HepG2 (cell line): ENCODE results near the gene OPRD1. TPM values are rescaled to one million over a fixed set of nuclear protein-coding genes. Genes with fewer than 3 reads are reported as not detected.

ENCODE experiments used
- AHDC1 ChIP-seq: sonication (generic); formaldehyde crosslinking; IDR thresholded peaks from 2 replicates; pipeline ENCODE4 v1.5.1; 2020; ENCODE audit warnings: mild to moderate bottlenecking, missing genetic modification reagents, borderline replicate concordance
- ARNT ChIP-seq: fragments of 450-650 bp; IDR thresholded peaks from 2 replicates; pipeline ENCODE4 v1.6.1; 2017
- CBX5 ChIP-seq: sonication (generic); formaldehyde crosslinking; IDR thresholded peaks from 2 replicates; pipeline ENCODE4 v1.4.0; 2020; ENCODE audit warnings: missing genetic modification reagents, borderline replicate concordance
- FOXK1 ChIP-seq: sonication (generic); formaldehyde crosslinking; IDR thresholded peaks from 2 replicates; pipeline ENCODE4 v1.4.0; 2020; ENCODE audit warnings: low read depth, missing genetic modification reagents, borderline replicate concordance
- KDM5A ChIP-seq: fragments of 200-600 bp; sonication (generic); IDR thresholded peaks from 2 replicates; pipeline ENCODE4 v1.7.0; 2018; ENCODE audit warnings: antibody characterized with exemption, mild to moderate bottlenecking, low read length, borderline replicate concordance
- MYC ChIP-seq: sonication (generic); formaldehyde crosslinking; IDR thresholded peaks from 2 replicates; pipeline ENCODE4 v1.9.0; 2021; ENCODE audit warnings: missing genetic modification reagents, borderline replicate concordance
- SKI ChIP-seq: fragments of 450-650 bp; IDR thresholded peaks from one replicate; pipeline ENCODE4 v1.6.1; 2018; ENCODE audit warnings: mild to moderate bottlenecking; ENCODE audit not compliant: partially characterized antibody
- STAG1 ChIP-seq: sonication (generic); formaldehyde crosslinking; IDR thresholded peaks from 2 replicates; pipeline ENCODE4 v1.4.0; 2020; ENCODE audit warnings: missing genetic modification reagents
- SYNCRIP ChIP-seq: fragments of 200-400 bp; formaldehyde crosslinking; IDR thresholded peaks from 2 replicates; pipeline ENCODE4 v1.6.1; 2018; ENCODE audit warnings: mild to moderate bottlenecking, low read depth, low read length; ENCODE audit not compliant: insufficient read depth
- TMF1 ChIP-seq: sonication (generic); formaldehyde crosslinking; IDR thresholded peaks from 2 replicates; pipeline ENCODE4 v1.8.1; 2022; ENCODE audit warnings: low read depth, missing genetic modification reagents
- ZBTB10 ChIP-seq: sonication (generic); formaldehyde crosslinking; IDR thresholded peaks from 2 replicates; pipeline ENCODE4 v1.4.0; 2020; ENCODE audit warnings: missing genetic modification reagents, borderline replicate concordance
- ZBTB25 ChIP-seq: IDR thresholded peaks from 2 replicates; pipeline ENCODE4 v1.6.1; 2018; ENCODE audit warnings: missing genetic modification reagents
- ZFP37 ChIP-seq: sonication (generic); formaldehyde crosslinking; IDR thresholded peaks from 2 replicates; pipeline ENCODE4 v1.4.0; 2020; ENCODE audit warnings: missing genetic modification reagents, borderline replicate concordance
- ZNF276 ChIP-seq: sonication (generic); formaldehyde crosslinking; IDR thresholded peaks from 2 replicates; pipeline ENCODE4 v1.4.0; 2020; ENCODE audit warnings: mild to moderate bottlenecking, low read depth, missing genetic modification reagents
- ZNF33B ChIP-seq: sonication (generic); formaldehyde crosslinking; IDR thresholded peaks from 2 replicates; pipeline ENCODE4 v1.5.1; 2020; ENCODE audit warnings: mild to moderate bottlenecking, missing genetic modification reagents
- ZNF598 ChIP-seq: sonication (generic); formaldehyde crosslinking; IDR thresholded peaks from 2 replicates; pipeline ENCODE4 v1.5.1; 2020; ENCODE audit warnings: mild to moderate bottlenecking, missing genetic modification reagents, borderline replicate concordance
- ZNF720 ChIP-seq: sonication (generic); formaldehyde crosslinking; IDR thresholded peaks from 2 replicates; pipeline ENCODE4 v1.4.0; 2020; ENCODE audit warnings: missing genetic modification reagents
- ZSCAN21 ChIP-seq: sonication (generic); formaldehyde crosslinking; IDR thresholded peaks from 2 replicates; pipeline ENCODE4 v1.8.0; 2022; ENCODE audit warnings: mild to moderate bottlenecking, missing genetic modification reagents, moderate library complexity, borderline replicate concordance
- polyA plus RNA-seq, 8 experiments: library from polyadenylated mRNA; depleted of rRNA in 3 of 8; stranded (reverse) in 7 of 8; unstranded in 1 of 8; fragments of >200 nt; fragmentation: Illumina TruSeq in 4 of 8; extraction: Trizol in 4 of 8; gene quantifications; 2 replicates each; pipeline versions ENCODE4 v1.2.1 to v1.2.3, GENCODE V29; 2011 to 2016; ENCODE audit warnings: low read depth in 4 of 8, missing spikeins in 1 of 8, mixed read lengths in 1 of 8; ENCODE audit not compliant: insufficient read depth in 1 of 8
- total RNA-seq, 5 experiments: library from RNA; depleted of rRNA; stranded (reverse); fragments of >200 nt; fragmentation: Illumina TruSeq; extraction: Trizol; gene quantifications; 2 replicates each; pipeline ENCODE4 v1.2.3, GENCODE V29; 2016; ENCODE audit warnings: low read depth in 1 of 5

OPRD1 gene
- total and polyA plus RNA-seq, 2 of the 13 experiments (the other 11 are each of a cell fraction or from before 2014, with no cell fraction given): 0.02 to 0.03 TPM

- TF ChIP-seq ZBTB10 (CRISPR knock-in tag): no peak
- TF ChIP-seq ZNF33B (CRISPR knock-in tag): no peak
- no peak for TF ChIP-seq KDM5A
- peak; percentile 59; the same call in 1 of the 2 replicates for TF ChIP-seq ZNF598 (CRISPR knock-in tag)
- TF ChIP-seq MYC (CRISPR knock-in tag): peak; percentile 29; the same call in 1 of the 2 replicates
- TF ChIP-seq AHDC1 (CRISPR knock-in tag): no peak
- TF ChIP-seq SKI: no peak
- TF ChIP-seq ZNF720 (CRISPR knock-in tag): no peak
- 0 out of 2 replicates have a peak, but pooled peaks have one; percentile 44 for TF ChIP-seq CBX5 (CRISPR knock-in tag)
- TF ChIP-seq ZBTB25 (CRISPR knock-in tag): no peak
- no peak for TF ChIP-seq ZFP37
- TF ChIP-seq ZSCAN21 (CRISPR knock-in tag): no peak
- TF ChIP-seq FOXK1 (CRISPR knock-in tag): no peak
- no peak for TF ChIP-seq ARNT
- no peak for TF ChIP-seq SYNCRIP
- TF ChIP-seq ZNF276: no peak
- no peak for TF ChIP-seq TMF1 (CRISPR knock-in tag)
- TF ChIP-seq STAG1: peak; percentile 96
Measured at GRCh38 chr1:28877132-28877781, 65.3 kb downstream of the OPRD1 start (continued).
